Right atrium auricular region (tissue), 2 donors: ENCODE measurements around the gene TAS1R1. TPM values are rescaled to one million over a fixed set of nuclear protein-coding genes. Genes with fewer than 3 reads are reported as not detected.

Experiments
- DNase-seq: peaks from one replicate; pipeline ENCODE4 v3.0.0-alpha.2; 2019; ENCODE audit warnings: low spot score
- H3K27ac ChIP-seq, 2 donors: fragments of 200-600 bp; sonication (generic); 1 replicate in 1 of 2; 2 replicates in 1 of 2; pipeline ENCODE4 v1.5.1; 2016 to 2019
- H3K27me3 ChIP-seq, 2 donors: fragments of 200-600 bp; sonication (generic); one replicate each; pipeline versions ENCODE4 v1.5.1 to v1.6.0; 2017 to 2019
- H3K36me3 ChIP-seq: fragments of 200-600 bp; sonication (generic); one replicate; pipeline ENCODE4 v1.5.1; 2016
- H3K4me1 ChIP-seq, 2 donors: fragments of 200-600 bp; sonication (generic); one replicate each; pipeline versions ENCODE4 v1.5.1 to v1.6.0; 2017 to 2019
- H3K4me3 ChIP-seq, 2 donors: fragments of 200-600 bp; sonication (generic); 1 replicate in 1 of 2; 2 replicates in 1 of 2; pipeline ENCODE4 v1.5.1; 2017 to 2019; ENCODE audit warnings: mild to moderate bottlenecking in 1 of 2, moderate library complexity in 1 of 2
- H3K9me3 ChIP-seq, 2 donors: fragments of 200-600 bp; sonication (generic); one replicate each; pipeline ENCODE4 v1.5.1; 2019
- CTCF ChIP-seq, 2 donors: fragments of 200-600 bp; sonication (generic); IDR thresholded peaks; one replicate each; pipeline ENCODE4 v1.5.1; 2019; ENCODE audit warnings: antibody characterized with exemption in 2 of 2
- total RNA-seq, 2 donors: library from RNA; depleted of rRNA; stranded (reverse); fragments of >200 nt; gene quantifications; one replicate each; pipeline ENCODE4 v1.1.0, GENCODE V29; 2016

TAS1R1 gene
- total RNA-seq, 2 donors from 2014 or later = not detected

- H3K27me3 ChIP-seq = no peaks in the 10 kb centered on the region
- H3K36me3 ChIP-seq = no peaks in the 10 kb centered on the region
- H3K4me1 ChIP-seq = peaks cover 0 to 34% of the 10 kb centered on the region in 2 donors
- H3K27ac ChIP-seq = peak overlapping the region; percentile 86 to 96
- H3K4me3 ChIP-seq = peak overlapping the region in 1 of 2 donors; percentile 95
- H3K9me3 ChIP-seq = no peaks in the 10 kb centered on the region
- DNase-seq = no peak
- no peak for TF ChIP-seq CTCF (IDR thresholded peaks at IDR 0.05)
Measured at GRCh38 chr1:6578624-6579373, 23.7 kb downstream of the TAS1R1 start.

- Histone ChIP-seq H3K4me1 (peaks cover 0 to 38% of the 10 kb centered on the region in 2 donors), H3K4me3 (peak within 1 kb of the TSS; percentile 95), H3K9me3 (no peaks in the 10 kb centered on the region), H3K27ac (peak within 1 kb of the TSS; percentile 86 to 96), H3K36me3 (no peaks in the 10 kb centered on the region), H3K27me3 (no peaks in the 10 kb centered on the region)
- DNase-seq = peak; percentile 99
- no peak for TF ChIP-seq CTCF (IDR thresholded peaks at IDR 0.05)
Measured at GRCh38 chr1:6579374-6580118, 24.4 kb downstream of the TAS1R1 start, which contains the start of gene ZBTB48. TSS of gene ZBTB48 (plus strand) at chr1:6579994. CDS start at chr1:6580610, 616 bp downstream.

- Histone ChIP-seq H3K27me3 (no peaks in the 10 kb centered on the region), H3K36me3 (no peaks in the 10 kb centered on the region), H3K9me3 (no peaks in the 10 kb centered on the region), H3K4me3 (peak overlapping the region; percentile 95), H3K27ac (peak overlapping the region; percentile 86 to 96), H3K4me1 (peaks cover 0 to 39% of the 10 kb centered on the region in 2 donors)
- TF ChIP-seq CTCF (IDR thresholded peaks at IDR 0.05) = no peak
- no peak for DNase-seq
Measured at GRCh38 chr1:6580119-6580592, 25.0 kb downstream of the TAS1R1 start.

- H3K36me3 ChIP-seq = no peaks in the 10 kb centered on the region
Measured at GRCh38 chr1:6580593-6581409, 25.7 kb downstream of the TAS1R1 start.

More at GRCh38 chr1:6580593-6581409, 25.7 kb downstream of the TAS1R1 start:
- no peaks in the 10 kb centered on the region for H3K9me3 ChIP-seq
- no peaks in the 10 kb centered on the region for H3K27me3 ChIP-seq
- H3K4me1 ChIP-seq = peaks cover 0 to 44% of the 10 kb centered on the region in 2 donors
- H3K4me3 ChIP-seq = peak overlapping the region; percentile 95
- DNase-seq = no peak
- peak in 1 of 2 donors; percentile 15 for TF ChIP-seq CTCF (IDR thresholded peaks at IDR 0.05)
- H3K27ac ChIP-seq = peak overlapping the region; percentile 86 to 96
